Fibroblast of peridontal ligament (primary cell): ENCODE results near the gene NMRK2.
"Not testable (repeated sequence)": the region's sequence is repeated elsewhere in the genome, so short reads cannot be mapped to it uniquely, and the experiment has no call there.

Source experiments
- DNase-seq: peaks from one replicate; pipeline ENCODE4 v3.0.0-alpha.2; 2010; ENCODE audit errors: extremely low read depth

The NMRK2 gene

DNA sequence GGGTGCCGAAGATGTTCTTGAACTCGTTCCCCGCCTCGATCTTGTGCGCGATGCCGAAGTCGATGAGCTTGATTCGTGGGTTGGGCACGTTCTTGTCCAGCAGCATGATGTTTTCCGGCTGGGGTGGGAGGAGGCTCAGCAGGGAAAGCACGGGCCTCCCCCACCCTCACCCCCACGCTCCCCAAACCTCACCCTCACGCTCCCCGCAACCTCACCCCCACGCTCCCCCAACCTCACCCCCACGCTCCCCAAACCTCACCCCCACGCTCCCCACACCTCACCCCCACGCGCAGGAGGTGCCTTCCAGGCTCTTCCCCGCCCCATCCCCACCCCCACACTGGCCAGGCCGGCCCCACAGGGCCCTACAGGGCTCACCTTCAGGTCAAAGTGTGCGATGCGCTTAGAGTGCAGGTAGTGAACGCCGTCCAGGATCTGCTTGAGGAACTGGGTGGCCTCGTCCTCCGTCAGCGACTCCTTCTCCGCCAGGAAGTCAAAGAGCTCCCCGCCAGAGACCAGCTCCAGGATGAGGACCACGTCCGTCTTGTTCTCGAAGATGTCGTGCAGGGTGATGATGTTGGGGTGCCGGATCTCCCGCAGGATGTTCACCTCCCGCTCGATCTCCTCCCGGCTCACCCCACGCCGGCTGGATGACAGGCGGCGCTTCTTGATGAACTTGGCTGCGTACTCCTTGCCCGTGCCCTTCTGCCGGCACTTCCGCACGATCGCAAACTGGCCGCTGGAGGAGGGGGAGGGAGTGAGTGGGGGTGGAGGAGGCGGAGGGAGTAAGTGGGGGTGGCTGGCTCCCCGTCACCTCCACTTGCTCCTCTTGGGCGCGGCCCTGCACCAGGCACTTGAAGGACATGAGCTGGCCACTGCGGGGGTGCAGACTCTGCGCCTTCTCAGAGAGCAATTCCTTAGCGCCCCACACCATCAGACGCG lies 31.7 kb downstream of the NMRK2 start:
- no peak for DNase-seq

DNA sequence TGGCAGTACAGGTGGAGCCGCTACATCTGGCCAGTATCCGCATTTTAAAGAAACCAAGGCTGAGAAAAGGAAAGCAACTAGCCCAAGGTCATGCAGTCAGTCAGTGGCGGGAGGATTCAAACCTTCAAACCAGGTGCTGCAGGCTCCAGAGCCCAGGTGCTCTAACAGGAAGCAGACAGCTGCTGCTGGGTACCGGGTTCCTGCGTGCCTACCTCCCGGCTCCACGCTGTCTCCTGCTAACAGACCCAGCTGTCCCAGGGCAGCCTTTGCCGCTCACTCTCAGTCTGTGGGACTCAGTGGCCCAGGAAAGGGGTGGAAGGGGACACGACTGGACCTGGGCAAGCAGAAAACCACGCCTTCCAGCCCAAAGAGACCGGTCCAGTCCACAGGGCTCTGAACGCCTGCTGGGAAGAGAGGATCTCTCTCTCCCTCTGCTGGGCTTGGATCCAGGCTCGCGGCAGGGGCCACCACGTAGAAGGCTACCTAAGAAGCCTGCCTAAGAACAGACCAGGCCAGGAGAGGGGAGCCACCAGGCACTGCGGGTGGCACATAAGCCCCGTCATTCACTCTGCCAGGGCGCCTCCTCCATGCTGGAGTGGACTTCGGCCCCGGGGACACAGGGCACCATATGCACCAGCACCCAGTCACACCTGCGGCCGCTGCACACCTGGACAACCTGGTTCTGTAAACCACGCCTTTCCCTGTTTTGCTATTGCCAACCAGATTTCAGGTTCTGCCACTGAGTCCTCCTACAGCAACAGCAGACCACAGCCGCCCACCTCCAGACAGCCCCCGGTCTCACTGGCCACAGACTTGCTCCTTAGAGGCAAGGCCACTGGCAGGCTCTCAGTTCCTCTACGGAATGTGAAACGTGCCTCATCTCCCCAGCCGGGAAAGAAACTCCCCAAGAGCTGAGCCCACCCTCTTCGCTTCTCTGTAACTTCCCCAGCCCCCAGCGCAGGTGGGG lies 33.5 kb downstream of the NMRK2 start:
- no peak for DNase-seq

DNA sequence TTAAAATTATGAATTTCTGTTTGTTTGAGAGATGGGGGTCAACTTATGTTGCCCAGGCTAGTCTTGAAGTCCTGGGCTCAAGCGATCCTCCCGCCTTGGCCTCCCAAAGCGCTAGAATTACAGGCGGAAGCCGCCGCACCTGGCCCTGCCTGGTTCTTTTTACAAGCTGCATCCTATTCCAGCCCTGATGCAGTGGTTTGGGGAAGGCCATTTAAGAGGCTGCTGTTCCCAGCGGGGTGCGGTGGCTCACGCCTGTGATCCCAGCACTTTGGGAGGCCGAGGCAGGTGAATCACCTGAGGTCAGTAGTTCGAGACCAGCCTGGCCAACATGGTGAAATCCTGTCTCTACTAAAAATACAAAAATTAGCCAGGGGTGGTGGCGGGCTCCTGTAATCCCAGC lies 35.1 kb downstream of the NMRK2 start:
- not testable (repeated sequence) for DNase-seq

DNA sequence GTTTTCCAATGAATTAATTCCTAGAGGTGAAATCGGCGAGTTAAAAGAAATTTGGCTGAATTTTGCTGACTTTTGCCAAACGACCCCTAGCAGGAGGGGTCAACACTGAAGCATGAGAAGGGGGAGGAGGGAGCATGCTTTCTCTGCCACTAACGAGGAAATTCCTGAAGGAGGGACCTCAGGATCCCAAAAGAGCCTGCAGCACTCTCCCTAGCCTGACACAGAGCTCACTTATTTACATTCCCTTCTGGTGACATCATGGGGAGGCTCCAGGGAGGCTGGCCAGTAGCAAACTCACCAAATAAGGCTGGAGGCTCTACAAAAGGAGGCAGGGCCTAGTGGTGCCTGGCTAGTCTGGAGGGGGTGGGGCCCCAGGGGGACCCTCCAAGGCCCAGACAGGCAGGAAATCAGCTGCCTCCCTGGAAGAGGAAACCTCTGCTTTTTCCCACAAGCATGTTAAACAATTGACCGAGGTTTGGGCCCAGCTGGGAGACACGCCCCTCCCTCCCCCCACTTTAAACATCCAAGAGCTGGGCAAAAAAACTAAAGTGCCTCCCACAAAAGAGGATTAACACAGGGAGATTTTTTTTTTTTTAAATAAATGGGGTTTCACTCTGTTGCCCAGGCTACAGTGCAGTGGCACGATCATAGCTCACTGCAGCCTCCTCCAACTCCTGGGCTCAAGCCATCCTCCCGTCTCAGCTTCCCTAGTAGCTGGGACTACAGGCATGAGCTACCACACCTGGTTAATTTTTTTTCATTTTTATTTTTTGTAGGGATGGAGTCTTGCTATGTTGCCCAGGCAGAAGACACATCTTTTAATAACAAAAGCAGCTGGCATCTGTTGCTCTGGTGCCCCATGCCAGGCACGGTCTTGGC lies 35.9 kb downstream of the NMRK2 start:
- peak; percentile 100 for DNase-seq

DNA sequence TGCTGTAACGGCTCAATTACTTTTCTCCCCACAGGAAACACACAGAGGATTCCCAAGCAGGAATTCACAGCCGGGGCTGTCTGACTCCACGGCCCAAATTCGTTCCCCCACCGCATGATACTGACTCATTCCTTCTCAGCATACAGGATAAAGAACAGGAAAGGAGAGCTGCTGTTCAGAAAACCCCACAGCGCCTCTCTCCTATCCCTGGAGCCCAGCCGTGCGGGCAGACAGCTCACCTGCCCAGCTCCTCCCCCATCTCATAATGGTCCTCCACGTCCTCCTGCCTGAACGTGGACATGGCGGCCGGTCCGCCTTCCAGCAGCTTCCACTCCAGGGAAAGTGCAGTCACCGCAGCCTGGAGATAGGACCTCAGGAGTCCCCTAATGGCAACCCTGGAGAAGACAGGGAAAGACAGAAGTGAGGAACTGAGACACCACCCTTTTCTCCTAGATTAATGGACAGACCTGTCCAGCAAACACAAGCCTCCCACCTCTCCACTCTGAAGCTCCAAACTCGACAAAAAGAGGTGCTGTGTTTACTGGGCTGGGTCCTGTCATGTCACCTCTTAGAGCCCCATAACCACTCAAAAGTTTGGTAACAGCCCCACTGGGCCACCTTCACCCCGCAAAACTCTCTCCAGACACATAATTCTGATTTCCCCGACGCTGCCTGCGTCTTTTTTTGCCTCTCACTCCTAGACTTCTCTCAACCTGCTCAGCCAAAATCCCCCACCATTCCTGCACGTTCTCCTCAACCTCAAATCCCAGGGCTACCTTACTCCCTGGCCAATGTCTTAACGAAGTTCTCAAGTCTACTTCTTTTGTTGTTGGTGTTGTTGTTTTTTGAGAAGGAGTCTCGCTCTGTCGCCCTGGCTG lies 36.8 kb downstream of the NMRK2 start:
- peak; percentile 85 for DNase-seq

DNA sequence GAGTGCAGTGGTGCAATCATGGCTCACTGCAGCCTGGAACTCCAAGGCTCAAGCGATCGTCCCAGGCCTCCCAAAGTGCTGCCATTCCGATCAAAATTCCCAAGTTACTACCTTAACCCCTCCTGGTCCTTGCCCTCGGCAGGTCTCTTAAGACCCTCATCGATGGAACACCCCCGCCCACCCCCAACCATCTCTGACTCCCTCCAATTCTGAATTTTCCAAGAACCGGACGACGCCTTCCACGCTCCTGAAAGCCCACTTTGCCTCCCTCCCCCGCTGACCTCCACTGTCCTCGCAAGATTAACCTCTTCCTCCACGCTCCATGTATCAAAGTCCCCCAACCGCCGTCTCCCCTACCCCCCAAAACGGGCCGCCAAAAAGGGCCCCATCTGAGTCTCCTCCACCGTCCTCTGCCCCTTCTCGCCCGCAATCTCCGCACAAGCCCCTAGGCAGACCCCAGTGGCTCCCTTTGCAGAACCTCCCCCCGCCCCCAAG lies 37.5 kb downstream of the NMRK2 start:
- no peak for DNase-seq

DNA sequence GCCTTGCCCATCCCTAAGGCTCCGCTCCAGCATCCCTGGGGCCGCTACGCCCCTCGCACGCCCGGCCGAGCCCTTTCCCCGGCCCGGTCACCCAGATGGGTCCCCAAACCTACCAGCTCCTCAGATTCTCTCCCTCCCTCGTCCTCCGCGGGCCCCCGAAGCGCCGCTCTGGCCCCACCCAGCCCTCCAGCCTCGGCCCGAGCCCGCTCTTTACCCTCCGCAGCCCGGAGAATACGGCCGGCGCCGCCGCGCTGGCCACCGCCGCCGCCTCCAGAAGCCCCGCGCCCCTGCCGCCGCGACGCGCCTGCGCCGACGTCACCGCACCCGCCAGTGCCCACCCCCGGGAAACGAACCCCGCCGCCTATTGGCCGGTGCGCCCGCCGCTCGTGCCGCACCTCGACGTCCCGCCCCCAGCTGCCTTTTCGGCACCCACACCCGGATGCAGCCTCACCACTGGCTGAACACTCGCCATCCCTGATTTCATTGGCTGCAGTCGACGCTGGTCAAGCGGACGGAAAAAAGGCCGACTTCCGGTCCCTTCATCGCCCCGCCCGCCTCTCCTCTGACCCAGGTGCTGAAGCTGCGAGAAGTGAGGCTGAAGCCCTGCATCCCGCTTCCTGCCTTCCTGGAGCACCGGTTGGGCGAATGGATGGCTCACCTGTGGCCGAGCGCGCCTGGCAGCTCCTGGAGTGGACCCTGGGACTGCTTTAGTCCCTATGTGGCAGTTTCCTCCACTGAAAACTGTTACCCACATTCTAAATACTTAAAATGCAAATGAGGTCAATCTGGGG lies 38.1 kb downstream of the NMRK2 start, which contains the start of gene DAPK3:
TSS of gene DAPK3 (minus strand) at position 292 of the 791 bp plus-strand sequence. CDS start 1,364 bp downstream, outside the sequence.
- DNase-seq, result peak; percentile 96

DNA sequence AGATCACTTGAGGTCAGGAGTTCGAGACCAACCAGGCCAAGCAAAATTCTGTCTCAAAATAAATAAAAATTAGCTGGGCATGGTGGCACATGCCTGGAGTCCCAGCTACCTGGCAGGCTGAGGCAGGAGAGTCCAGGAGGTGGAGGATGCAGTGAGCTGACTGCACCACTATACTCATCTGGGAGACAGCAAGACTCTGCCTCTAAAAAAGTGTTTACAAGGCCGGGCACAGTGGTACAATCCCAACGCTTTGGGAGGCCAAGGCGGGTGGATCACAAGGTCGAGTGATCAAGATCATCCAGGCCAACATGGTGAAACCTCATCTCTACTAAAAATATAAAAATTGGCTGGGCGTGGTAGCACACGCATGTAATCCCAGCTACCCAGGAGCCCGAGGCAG lies 42.3 kb downstream of the NMRK2 start:
- no peak for DNase-seq

DNA sequence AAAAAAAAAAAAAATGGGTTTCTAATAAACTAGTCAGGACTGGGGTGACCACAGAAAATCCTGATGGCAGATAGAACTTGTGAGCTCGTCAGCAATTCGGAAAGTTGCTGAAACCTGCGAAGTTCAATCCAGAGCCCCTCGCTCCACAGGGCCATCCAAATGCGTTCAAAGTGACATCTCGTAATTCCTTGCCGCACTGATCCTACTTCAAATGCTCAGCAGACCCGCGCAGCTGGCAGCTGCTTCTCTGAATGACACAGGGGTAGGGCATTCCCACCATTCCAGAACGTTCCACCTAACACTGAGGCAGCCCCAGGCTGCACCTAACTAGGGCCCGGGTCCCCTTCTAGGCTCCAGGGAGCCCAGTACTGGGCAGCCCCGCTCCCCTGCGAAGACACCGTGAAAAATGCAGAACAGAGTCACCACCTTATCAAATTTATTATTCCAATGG lies 42.8 kb downstream of the NMRK2 start:
- DNase-seq, result no peak

DNA sequence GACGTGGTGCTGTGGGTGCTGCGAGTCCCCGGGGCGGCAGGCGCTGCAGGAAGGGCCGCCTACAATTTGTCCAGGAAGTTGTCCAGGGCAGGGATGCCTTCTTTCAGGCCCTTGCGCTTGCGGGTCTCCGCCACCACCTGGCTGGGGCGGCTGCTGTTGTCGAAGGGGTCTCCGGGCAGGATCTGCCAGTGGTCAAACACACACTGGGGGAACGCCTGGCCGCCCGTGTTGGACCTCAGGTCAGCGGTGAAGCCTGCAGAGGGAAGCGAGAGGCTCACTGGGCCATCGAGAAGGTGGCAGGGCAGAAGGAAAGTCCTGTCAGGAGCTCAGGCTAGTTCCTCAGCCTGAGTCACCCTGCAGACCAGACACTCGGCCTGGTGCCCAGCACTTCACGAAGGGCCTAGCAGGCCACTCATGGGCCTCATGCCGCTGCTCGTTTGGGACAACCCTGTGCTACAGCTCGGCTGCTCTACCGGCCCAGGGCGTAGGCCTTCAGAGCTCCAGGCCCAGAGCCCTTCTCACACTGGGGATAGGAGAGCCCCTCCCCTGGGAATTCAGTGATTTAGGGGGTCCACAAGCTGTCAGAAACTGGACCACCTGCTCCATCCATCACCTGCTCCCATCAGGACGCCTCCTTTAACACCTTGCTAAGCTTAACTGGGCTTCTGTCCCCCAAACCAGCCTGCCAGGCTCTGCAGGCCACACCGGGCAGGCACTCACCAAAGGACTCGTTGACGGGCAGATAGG lies 43.8 kb downstream of the NMRK2 start:
- no peak for DNase-seq

DNA sequence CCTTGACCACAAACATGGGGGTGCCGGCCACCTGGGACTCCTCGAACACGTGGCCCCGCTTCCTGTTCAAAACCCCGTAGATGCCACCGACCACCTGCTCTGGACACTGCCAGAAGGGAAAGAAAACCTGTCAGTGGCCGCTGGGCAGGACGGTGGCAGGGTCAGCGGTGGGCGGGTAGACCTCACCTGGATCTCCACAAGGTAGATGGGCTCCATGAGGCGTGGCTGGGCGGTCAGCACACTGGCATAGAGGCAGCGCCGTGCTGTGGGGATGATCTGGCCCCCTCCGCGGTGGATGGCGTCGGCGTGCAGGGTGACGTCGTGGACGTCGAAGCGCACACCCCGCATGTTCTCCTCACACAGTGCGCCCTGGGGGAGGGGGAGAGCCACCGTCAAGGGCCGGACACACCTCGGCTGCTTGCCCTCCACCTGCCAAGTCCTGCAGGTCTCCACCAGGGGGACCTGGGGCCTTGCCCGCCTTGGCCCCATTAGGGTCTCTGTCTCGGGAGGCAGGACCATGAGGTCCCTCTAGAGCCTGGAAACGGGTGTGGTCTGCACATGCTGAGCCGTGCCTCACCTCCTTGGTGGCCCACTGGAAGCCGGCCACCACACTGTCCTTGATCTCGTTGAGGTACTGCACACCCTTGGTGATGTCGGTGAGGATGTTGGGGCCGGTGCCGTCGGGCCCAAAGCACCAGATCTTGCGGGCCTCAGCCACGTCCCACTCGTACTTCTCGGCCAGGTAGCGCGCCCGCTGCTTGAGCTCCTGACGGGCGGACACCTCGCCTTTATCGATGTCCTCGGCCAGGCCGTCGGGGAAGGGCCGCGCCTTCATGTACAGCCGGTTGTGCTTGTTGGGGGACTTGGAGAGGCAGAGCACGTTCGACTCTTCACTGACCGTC lies 44.6 kb downstream of the NMRK2 start:
- no peak for DNase-seq

DNA sequence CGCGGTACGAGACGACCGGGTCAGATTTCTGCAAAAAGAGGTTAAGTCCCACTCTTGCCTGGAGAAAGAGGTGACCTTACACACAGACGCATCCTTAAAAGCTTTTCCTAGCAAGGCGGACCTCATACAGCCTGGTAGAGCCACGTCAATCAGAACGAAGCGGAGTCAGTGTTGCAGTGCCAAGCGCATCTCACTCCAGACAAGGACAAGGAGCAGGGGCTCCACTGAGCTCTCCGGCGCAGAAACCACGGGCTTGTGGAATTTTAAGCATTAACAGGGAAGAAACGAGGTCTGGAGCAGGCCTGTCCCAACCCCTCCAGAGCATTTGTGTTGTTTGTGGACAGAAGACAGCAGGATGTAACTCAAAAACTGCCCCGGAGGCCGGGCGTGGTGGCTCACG lies 45.3 kb downstream of the NMRK2 start:
- no peak for DNase-seq

DNA sequence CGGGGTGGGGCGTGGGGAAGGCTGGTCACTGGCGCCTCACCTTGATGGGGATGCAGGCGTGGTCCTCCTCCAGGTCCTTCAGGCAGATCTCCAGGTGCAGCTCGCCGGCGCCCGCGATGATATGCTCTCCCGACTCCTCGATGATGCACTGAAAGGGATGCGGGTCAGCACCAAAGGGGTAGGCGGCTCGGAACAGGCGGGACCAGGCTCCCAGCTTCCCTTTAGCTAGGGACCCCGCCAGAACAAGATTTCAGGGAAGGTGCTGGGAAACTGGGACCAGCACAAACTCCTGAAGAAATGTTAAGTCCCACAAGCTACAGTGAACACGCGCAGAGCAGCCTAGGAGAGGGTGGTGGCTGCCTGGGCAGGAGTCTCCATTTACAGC lies 46.4 kb downstream of the NMRK2 start:
- DNase-seq, result no peak

DNA sequence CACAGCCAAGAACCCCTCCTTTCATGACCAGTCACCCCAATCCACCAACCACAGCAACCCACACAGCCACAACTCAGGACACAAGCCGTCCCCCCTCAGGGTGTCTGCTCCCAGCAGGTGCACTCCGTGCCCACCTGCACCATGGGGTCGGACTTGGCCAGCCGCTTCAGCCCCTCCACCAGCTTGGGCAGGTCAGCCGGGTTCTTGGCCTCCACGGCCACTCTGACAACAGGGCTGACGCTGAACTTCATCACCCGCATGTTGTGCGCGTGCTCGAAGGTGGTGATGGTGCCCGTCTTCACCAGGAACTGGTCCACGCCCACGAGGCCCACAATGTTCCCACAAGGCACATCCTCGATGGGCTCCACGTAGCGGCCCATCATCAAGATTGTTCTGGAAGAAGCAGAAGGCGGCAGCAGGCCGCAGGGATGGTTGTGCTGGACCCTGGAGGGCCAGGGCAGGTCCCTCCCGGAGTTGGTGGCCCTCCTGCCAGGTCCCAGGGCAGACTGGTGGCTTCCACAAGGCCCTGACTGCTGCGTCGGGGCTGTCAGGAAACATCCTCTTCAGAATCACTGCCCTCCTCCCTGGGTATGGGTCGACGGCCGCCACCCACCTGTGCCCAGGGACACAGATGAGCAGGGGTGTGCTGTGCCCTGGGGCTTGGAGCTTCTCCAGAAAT lies 46.9 kb downstream of the NMRK2 start:
- no peak for DNase-seq

DNA sequence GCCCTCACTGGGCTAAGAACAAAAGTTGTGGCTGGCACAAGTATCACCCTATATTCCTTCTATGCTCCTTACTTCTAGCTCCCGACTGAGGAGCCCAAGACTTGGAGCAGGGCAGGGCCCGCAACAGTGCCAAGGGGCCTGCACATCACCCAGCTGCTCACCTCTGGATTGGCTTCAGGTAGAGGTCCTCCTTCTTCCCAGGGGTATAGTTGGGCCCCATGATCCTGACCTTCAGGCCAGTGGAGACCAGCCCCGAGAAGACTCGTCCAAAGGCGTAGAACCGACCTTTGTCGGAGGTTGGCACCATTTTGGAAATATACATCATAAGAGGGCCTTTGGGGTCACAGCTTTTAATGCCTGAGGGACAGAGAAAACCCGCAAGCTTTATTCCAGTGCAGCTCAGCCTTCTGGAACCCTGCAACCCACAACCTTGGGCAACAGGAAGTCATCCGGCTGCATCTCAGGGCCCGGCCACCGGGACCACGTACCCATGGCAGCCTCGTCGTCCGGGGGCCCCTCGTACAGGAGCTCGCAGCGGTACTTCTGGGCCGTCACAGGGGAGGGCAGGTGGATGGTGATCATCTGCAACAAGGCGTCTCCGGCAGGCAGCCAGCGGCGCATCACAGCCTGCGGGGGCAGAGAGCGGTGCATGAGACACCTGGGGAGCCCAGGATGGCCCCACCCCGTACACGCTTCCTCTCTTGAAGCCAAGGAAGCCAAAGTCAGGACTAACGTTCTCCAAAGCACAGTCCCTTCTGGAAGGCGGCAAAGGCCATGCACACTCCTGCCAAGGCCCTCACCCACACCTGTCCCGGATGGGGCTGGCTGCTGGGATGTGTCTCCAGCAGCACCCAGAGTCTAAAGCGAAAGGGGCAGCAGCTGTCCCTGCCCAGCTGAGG lies 47.7 kb downstream of the NMRK2 start:
- no peak for DNase-seq

DNA sequence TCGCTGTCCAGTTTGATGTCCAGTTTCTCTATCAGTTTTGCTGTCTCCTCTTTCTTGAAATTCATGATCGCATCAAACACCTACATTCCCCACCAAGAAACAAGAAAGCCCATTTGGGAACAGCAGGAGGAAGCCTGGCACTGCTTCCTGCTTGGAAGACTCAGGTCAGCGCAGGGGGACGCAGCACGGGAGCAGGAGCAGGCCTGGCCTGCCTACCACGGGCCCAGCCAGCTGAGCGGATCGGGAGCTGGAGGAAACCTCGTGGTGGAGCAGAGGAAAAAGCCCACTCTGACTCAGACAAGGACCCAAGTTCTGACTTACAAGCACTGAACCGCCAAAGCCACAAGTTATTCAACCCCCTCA lies 48.5 kb downstream of the NMRK2 start:
- DNase-seq, result no peak
